IMR-90 (cell line): ENCODE results near the gene ERBB4. TPM values are rescaled to one million over a fixed set of nuclear protein-coding genes. Genes with fewer than 3 reads are reported as not detected.

Source experiments
- ATAC-seq: fragments of 200-7000 bp; cut with Tn5 transposase; 2 replicates; pipeline ENCODE4 v1.9.1; 2020; ENCODE audit warnings: low read depth, mild to moderate bottlenecking, moderate library complexity
- BruUV-seq: library from RNA; stranded (reverse); fragments of 400-500 nt; replicated peaks from 2 replicates; lab custom pipeline; 2021; lab: Mats Ljungman, UMichigan
- CTCF ChIA-PET: fragments of 300-600 bp; formaldehyde crosslinking; extraction: SDS; loops from one replicate; lab custom pipeline; 2021; ENCODE audit warnings: antibody characterized with exemption; lab: Yijun Ruan, JAX
- POLR2A ChIA-PET: fragments of 300-600 bp; sonication (Branson Sonifier 250); formaldehyde crosslinking; loops from one replicate; lab custom pipeline; 2022; ENCODE audit warnings: antibody characterized with exemption; ENCODE audit not compliant: unreplicated experiment; lab: Charles Lee
- DNase-seq: peaks from one replicate; pipeline ENCODE4 v3.0.0; 2013
- H2AFZ ChIP-seq: replicated peaks from 2 replicates; pipeline ENCODE3; 2013; ENCODE audit warnings: low read length, mild to moderate bottlenecking; ENCODE audit not compliant: poor library complexity
- H2AK5ac ChIP-seq: 2 replicates; pipeline ENCODE4 v1.6.1; 2013; ENCODE audit warnings: low read depth, low read length, inconsistent platforms
- H2AK9ac ChIP-seq: replicated peaks from 2 replicates; pipeline ENCODE3; 2013; ENCODE audit warnings: mild to moderate bottlenecking, low read depth, low read length, moderate library complexity; ENCODE audit not compliant: poor library complexity
- H2BK120ac ChIP-seq: 2 replicates; pipeline ENCODE4 v1.6.1; 2013; ENCODE audit warnings: low read depth, low read length, inconsistent platforms
- H2BK15ac ChIP-seq: 3 replicates; pipeline ENCODE4 v1.6.1; 2013; ENCODE audit warnings: low read depth, low read length, inconsistent platforms
- H2BK20ac ChIP-seq: 2 replicates; pipeline ENCODE4 v1.6.1; 2013; ENCODE audit warnings: low read depth, mild to moderate bottlenecking, inconsistent platforms, low read length, moderate library complexity
- H2BK5ac ChIP-seq: 2 replicates; pipeline ENCODE4 v1.6.1; 2013; ENCODE audit warnings: mild to moderate bottlenecking, low read depth, low read length, inconsistent platforms; ENCODE audit not compliant: poor library complexity, severe bottlenecking
- H3K14ac ChIP-seq: replicated peaks from 2 replicates; pipeline ENCODE4 v1.6.1; 2013; ENCODE audit warnings: low read depth, low read length, inconsistent platforms
- H3K18ac ChIP-seq: 2 replicates; pipeline ENCODE4 v1.6.1; 2013; ENCODE audit warnings: low read depth, low read length, control low read depth
- H3K23ac ChIP-seq: 2 replicates; pipeline ENCODE4 v1.6.1; 2013; ENCODE audit warnings: low read depth, low read length, inconsistent platforms
- H3K27ac ChIP-seq: 2 replicates; pipeline ENCODE4 v1.5.1; 2013; ENCODE audit warnings: mild to moderate bottlenecking, control low read depth, low read length; ENCODE audit not compliant: insufficient read depth
- H3K27me3 ChIP-seq: 2 replicates; pipeline ENCODE4 v1.6.1; 2013; ENCODE audit warnings: low read length; ENCODE audit not compliant: control insufficient read depth, insufficient read depth
- H3K36me3 ChIP-seq: 2 replicates; pipeline ENCODE4 v1.6.1; 2013; ENCODE audit warnings: low read length, mixed read lengths; ENCODE audit not compliant: control insufficient read depth, insufficient read depth
- H3K4ac ChIP-seq: 2 replicates; pipeline ENCODE4 v1.6.1; 2013; ENCODE audit warnings: low read depth, low read length, inconsistent platforms
- H3K4me1 ChIP-seq: 2 replicates; pipeline ENCODE4 v1.6.1; 2013; ENCODE audit warnings: low read length, mixed read lengths; ENCODE audit not compliant: control insufficient read depth, insufficient read depth
- H3K4me2 ChIP-seq: 2 replicates; pipeline ENCODE4 v1.6.1; 2013; ENCODE audit warnings: low read depth, mild to moderate bottlenecking, control low read depth, low read length, moderate library complexity
- H3K4me3 ChIP-seq: 2 replicates; pipeline ENCODE4 v1.5.1; 2013; ENCODE audit warnings: low read depth, mild to moderate bottlenecking, control low read depth, low read length, moderate library complexity; ENCODE audit not compliant: insufficient read depth
- H3K56ac ChIP-seq: 2 replicates; pipeline ENCODE4 v1.6.1; 2013; ENCODE audit warnings: low read length, inconsistent platforms; ENCODE audit not compliant: insufficient read depth; ENCODE audit errors: extremely low read depth
- H3K79me1 ChIP-seq, 2 experiments: 2 replicates each; pipeline ENCODE4 v1.6.1; 2013; ENCODE audit warnings: low read length in 2 of 2, inconsistent platforms in 1 of 2, low read depth in 1 of 2
- H3K9ac ChIP-seq: 2 replicates; pipeline ENCODE4 v1.6.1; 2013; ENCODE audit warnings: low read depth, low read length, control low read depth
- H3K9me1 ChIP-seq: 2 replicates; pipeline ENCODE4 v1.6.1; 2013; ENCODE audit warnings: low read length, inconsistent platforms; ENCODE audit not compliant: insufficient read depth
- H3K9me3 ChIP-seq: 2 replicates; pipeline ENCODE4 v1.6.1; 2013; ENCODE audit warnings: low read length; ENCODE audit not compliant: control insufficient read depth, insufficient read depth
- H4K20me1 ChIP-seq: 2 replicates; pipeline ENCODE4 v1.6.1; 2013; ENCODE audit warnings: low read length, inconsistent platforms; ENCODE audit not compliant: insufficient read depth
- H4K5ac ChIP-seq: 2 replicates; pipeline ENCODE4 v1.6.1; 2013; ENCODE audit warnings: mild to moderate bottlenecking, low read depth, low read length, control low read depth
- H4K8ac ChIP-seq, 2 experiments: 2 replicates each; pipeline ENCODE4 v1.6.1; 2013; ENCODE audit warnings: low read depth in 2 of 2, low read length in 2 of 2, control low read depth in 1 of 2, inconsistent platforms in 1 of 2
- H4K91ac ChIP-seq: 2 replicates; pipeline ENCODE4 v1.6.1; 2013; ENCODE audit warnings: low read depth, low read length, inconsistent platforms; ENCODE audit not compliant: insufficient read depth
- BHLHE40 ChIP-seq: fragments of 150-350 bp; IDR thresholded peaks from 2 replicates; pipeline ENCODE4 v1.6.1; 2016; ENCODE audit warnings: mild to moderate bottlenecking, low read depth, low read length
- CEBPB ChIP-seq: IDR thresholded peaks from 2 replicates; pipeline ENCODE4 v1.6.1; 2012; ENCODE audit warnings: low read depth, low read length, improper control_type of control experiment
- CHD1 ChIP-seq: IDR thresholded peaks from 2 replicates; pipeline ENCODE4 v1.6.1; 2012; ENCODE audit warnings: low read depth, low read length, improper control_type of control experiment
- FOS ChIP-seq: fragments of 150-350 bp; IDR thresholded peaks from 2 replicates; pipeline ENCODE4 v1.6.1; 2016; ENCODE audit warnings: low read depth, low read length
- MAFK ChIP-seq: IDR thresholded peaks from 2 replicates; pipeline ENCODE4 v1.6.1; 2012; ENCODE audit warnings: low read depth, low read length, improper control_type of control experiment
- MAZ ChIP-seq: IDR thresholded peaks from 2 replicates; pipeline ENCODE4 v1.6.1; 2012; ENCODE audit warnings: low read depth, mild to moderate bottlenecking, low read length, improper control_type of control experiment, moderate library complexity, borderline replicate concordance
- MXI1 ChIP-seq: IDR thresholded peaks from 2 replicates; pipeline ENCODE4 v1.6.1; 2012; ENCODE audit warnings: low read depth, mild to moderate bottlenecking, low read length, moderate library complexity, borderline replicate concordance
- NFE2L2 ChIP-seq: fragments of 150-350 bp; IDR thresholded peaks from 2 replicates; pipeline ENCODE4 v1.6.1; 2016; ENCODE audit warnings: low read depth, mild to moderate bottlenecking, low read length
- POLR2A ChIP-seq: IDR thresholded peaks from 2 replicates; pipeline ENCODE4 v1.6.1; 2012; ENCODE audit warnings: mild to moderate bottlenecking, low read depth, low read length
- RAD21 ChIP-seq: IDR thresholded peaks from 2 replicates; pipeline ENCODE4 v1.6.1; 2012; ENCODE audit warnings: low read length, improper control_type of control experiment
- RCOR1 ChIP-seq: IDR thresholded peaks from 2 replicates; pipeline ENCODE4 v1.6.1; 2012; ENCODE audit warnings: mild to moderate bottlenecking, low read length, improper control_type of control experiment; ENCODE audit not compliant: insufficient replicate concordance
- RFX5 ChIP-seq: IDR thresholded peaks from 2 replicates; pipeline ENCODE4 v1.8.0; 2012; ENCODE audit warnings: low read depth, mild to moderate bottlenecking, low read length, moderate library complexity
- SMC3 ChIP-seq: fragments of 150-350 bp; IDR thresholded peaks from 2 replicates; pipeline ENCODE4 v1.6.1; 2016; ENCODE audit warnings: low read depth, mild to moderate bottlenecking, antibody characterized with exemption, low read length, moderate library complexity
- WGBS, 2 experiments: methylation state at CpG; one replicate each; pipeline versions ENCODE4 v1.1.5 to v1.1.7; 2013; ENCODE audit warnings: missing lambda C conversion rate in 2 of 2; ENCODE audit not compliant: insufficient read length in 1 of 2; ENCODE audit errors: extremely low coverage in 2 of 2; 5-methylcytosine and 5-hydroxymethylcytosine counted together
- dilution Hi-C: fragments of 300-500 bp; cut with HindIII; formaldehyde crosslinking; loops from one replicate; pipeline ENCODE4 v1.14.3; 2018; ENCODE audit warnings: low sequenced_read_pairs; ENCODE audit not compliant: unreplicated experiment
- in situ Hi-C: fragments of 300-500 bp; cut with MboI; formaldehyde crosslinking; loops from 3 replicates; pipeline ENCODE4 v1.14.3; 2019; ENCODE audit warnings: low sequenced_read_pairs, inconsistent platforms, mixed read lengths
- intact Hi-C: fragments of 100-400 bp; cut with micrococcal nuclease; formaldehyde crosslinking; loops from 2 replicates; pipeline ENCODE4 v1.10.0; 2022
- polyA plus RNA-seq, 3 experiments: library from polyadenylated mRNA; depleted of rRNA; stranded (reverse); fragments of >200 nt; gene quantifications; 2 replicates each; pipeline ENCODE4 v1.2.3, GENCODE V29; 2012; ENCODE audit warnings: low replicate concordance in 1 of 3
- total RNA-seq: library from RNA; depleted of rRNA; stranded (reverse); fragments of >200 nt; gene quantifications from 2 replicates; pipeline ENCODE4 v1.2.3, GENCODE V29; 2012
- TF ChIP-seq, protein P1 (sequence below): conservative IDR thresholded peaks from 2 replicates; pipeline ENCODE4 v1.5.1; 2012; ENCODE audit warnings: mild to moderate bottlenecking, low read depth, low read length, improper control_type of control experiment
- TF ChIP-seq, protein P2 (sequence below): fragments of 150-350 bp; IDR thresholded peaks from 2 replicates; pipeline ENCODE4 v1.6.1; 2017; ENCODE audit warnings: mild to moderate bottlenecking, antibody characterized with exemption, low read length, low read depth
- TF ChIP-seq, protein P3 (sequence below): fragments of 150-350 bp; IDR thresholded peaks from 2 replicates; pipeline ENCODE4 v1.6.1; 2016; ENCODE audit warnings: low read depth, mild to moderate bottlenecking, low read length, moderate library complexity, borderline replicate concordance

The ERBB4 gene
- total and polyA plus RNA-seq, 2 of the 4 experiments (the other 2 are of a cell fraction): not detected

DNA sequence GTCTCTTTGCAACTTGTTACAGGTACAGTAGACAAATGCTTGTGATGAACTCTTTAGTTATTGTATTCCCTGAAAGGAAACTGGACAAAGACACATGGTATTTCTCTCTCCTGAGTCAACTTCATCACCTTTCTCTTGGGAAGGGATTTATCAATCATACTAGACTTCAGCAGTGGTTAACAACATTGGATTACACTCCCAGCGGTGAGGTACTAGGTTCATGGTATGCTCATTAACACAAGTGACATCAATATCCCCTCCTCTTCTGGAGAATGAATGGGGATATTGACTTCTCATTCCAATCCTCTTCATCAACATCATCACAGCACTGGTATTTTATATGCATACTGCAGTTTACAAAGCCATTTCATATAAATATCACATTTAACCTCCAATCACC, 574.6 kb downstream of the ERBB4 start:
- Histone ChIP-seq H2AK9ac (no peak overlapping the region), H3K9me1 (no peaks in the 10 kb centered on the region), H3K9me3 (no peaks in the 10 kb centered on the region), H3K27me3 (no peaks in the 10 kb centered on the region), H4K8ac (no peak overlapping the region), H4K5ac (no peak overlapping the region), H2BK15ac (no peak overlapping the region), H4K91ac (no peak overlapping the region), H4K20me1 (no peaks in the 10 kb centered on the region), H3K9ac (no peak overlapping the region), H3K4me2 (no peak overlapping the region), H3K18ac (no peak overlapping the region), H2AK5ac (no peak overlapping the region), H3K56ac (no peak overlapping the region), H3K14ac (no peak overlapping the region), H3K4me1 (no peaks in the 10 kb centered on the region), H2BK5ac (no peak overlapping the region), H2BK120ac (no peak overlapping the region), H3K23ac (no peak overlapping the region), H2AFZ (no peak overlapping the region), H3K79me1 (no peaks in the 10 kb centered on the region), H3K27ac (no peak overlapping the region), H3K4me3 (no peak overlapping the region), H2BK20ac (no peak overlapping the region), H3K36me3 (no peaks in the 10 kb centered on the region), H3K4ac (no peak overlapping the region)
- ChIA-PET CTCF (no interaction called here), POLR2A (no interaction called here)
- BruUV-seq: no TSS peak
- dilution Hi-C loops: no loop called here
- TF ChIP-seq RCOR1 (no peak), BHLHE40 (no peak), MAFK (no peak), RAD21 (no peak), SMC3 (no peak), CEBPB (no peak), RFX5 (no peak), POLR2A (no peak), MAZ (no peak), CHD1 (no peak), FOS (no peak), MXI1 (no peak), NFE2L2 (no peak)
- TF ChIP-seq, protein P1, sequence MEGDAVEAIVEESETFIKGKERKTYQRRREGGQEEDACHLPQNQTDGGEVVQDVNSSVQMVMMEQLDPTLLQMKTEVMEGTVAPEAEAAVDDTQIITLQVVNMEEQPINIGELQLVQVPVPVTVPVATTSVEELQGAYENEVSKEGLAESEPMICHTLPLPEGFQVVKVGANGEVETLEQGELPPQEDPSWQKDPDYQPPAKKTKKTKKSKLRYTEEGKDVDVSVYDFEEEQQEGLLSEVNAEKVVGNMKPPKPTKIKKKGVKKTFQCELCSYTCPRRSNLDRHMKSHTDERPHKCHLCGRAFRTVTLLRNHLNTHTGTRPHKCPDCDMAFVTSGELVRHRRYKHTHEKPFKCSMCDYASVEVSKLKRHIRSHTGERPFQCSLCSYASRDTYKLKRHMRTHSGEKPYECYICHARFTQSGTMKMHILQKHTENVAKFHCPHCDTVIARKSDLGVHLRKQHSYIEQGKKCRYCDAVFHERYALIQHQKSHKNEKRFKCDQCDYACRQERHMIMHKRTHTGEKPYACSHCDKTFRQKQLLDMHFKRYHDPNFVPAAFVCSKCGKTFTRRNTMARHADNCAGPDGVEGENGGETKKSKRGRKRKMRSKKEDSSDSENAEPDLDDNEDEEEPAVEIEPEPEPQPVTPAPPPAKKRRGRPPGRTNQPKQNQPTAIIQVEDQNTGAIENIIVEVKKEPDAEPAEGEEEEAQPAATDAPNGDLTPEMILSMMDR: no peak
- TF ChIP-seq, protein P2, sequence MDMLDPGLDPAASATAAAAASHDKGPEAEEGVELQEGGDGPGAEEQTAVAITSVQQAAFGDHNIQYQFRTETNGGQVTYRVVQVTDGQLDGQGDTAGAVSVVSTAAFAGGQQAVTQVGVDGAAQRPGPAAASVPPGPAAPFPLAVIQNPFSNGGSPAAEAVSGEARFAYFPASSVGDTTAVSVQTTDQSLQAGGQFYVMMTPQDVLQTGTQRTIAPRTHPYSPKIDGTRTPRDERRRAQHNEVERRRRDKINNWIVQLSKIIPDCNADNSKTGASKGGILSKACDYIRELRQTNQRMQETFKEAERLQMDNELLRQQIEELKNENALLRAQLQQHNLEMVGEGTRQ: no peak
- TF ChIP-seq, protein P3, sequence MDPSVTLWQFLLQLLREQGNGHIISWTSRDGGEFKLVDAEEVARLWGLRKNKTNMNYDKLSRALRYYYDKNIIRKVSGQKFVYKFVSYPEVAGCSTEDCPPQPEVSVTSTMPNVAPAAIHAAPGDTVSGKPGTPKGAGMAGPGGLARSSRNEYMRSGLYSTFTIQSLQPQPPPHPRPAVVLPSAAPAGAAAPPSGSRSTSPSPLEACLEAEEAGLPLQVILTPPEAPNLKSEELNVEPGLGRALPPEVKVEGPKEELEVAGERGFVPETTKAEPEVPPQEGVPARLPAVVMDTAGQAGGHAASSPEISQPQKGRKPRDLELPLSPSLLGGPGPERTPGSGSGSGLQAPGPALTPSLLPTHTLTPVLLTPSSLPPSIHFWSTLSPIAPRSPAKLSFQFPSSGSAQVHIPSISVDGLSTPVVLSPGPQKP: no peak
- DNase-seq: no peak
- in situ Hi-C loops: no loop called here
- intact Hi-C loops: no loop called here
- WGBS, 2 experiments: no CpG with 5 or more reads among the region's 1 CpG
- no peak for ATAC-seq
